Measurements from ENCODE around the gene SRGAP2B.
"Not testable (repeated sequence)": the region's sequence is repeated elsewhere in the genome, so short reads cannot be mapped to it uniquely, and the experiment has no call there.

GRCh38 chr1:145065194-145065826 lies 29.8 kb downstream of the SRGAP2B start:
- TF ChIP-seq CTCF (IDR thresholded peaks at IDR 0.05; ENCODE audit: control extremely low read depth in 1 of 3, insufficient read depth in 1 of 3, low read depth in 1 of 3, low read length in 3 of 3); SIN3A (conservative IDR thresholded peaks at IDR 0.05 in 1 of 2, IDR thresholded peaks at IDR 0.05 in 1 of 2; ENCODE audit: low read depth in 1 of 2, low read length in 2 of 2); TCF12 (IDR thresholded peaks at IDR 0.05; ENCODE audit: low read depth, low read length); TAF1 (IDR thresholded peaks at IDR 0.05; ENCODE audit: low read depth, low read length); NRF1 (IDR thresholded peaks at IDR 0.05; ENCODE audit: low read depth, low read length); EP300 (IDR thresholded peaks at IDR 0.05; ENCODE audit: borderline replicate concordance in 1 of 2, low read depth in 2 of 2, low read length in 2 of 2); BRCA1 (IDR thresholded peaks at IDR 0.05; ENCODE audit: low read depth, low read length); CREB1 (IDR thresholded peaks at IDR 0.05); YY1 (IDR thresholded peaks at IDR 0.05; ENCODE audit: low read depth, low read length); EZH2 (IDR thresholded peaks at IDR 0.05; ENCODE audit: low read depth, low read length, severe bottlenecking); CHD2 (IDR thresholded peaks at IDR 0.05; ENCODE audit: low read length); TEAD4 (IDR thresholded peaks at IDR 0.05; ENCODE audit: low read depth, low read length); POLR2A (IDR thresholded peaks at IDR 0.05; ENCODE audit: control extremely low read depth in 1 of 2, low read depth in 2 of 2, low read length in 2 of 2): not testable (repeated sequence)
